ENCODE results near the gene KIRREL3. TPM values are rescaled to one million over a fixed set of nuclear protein-coding genes. Genes with fewer than 3 reads are reported as not detected.

KIRREL3 gene
- total and polyA plus RNA-seq, 9 of the 15 experiments (the other 6 are each of a cell fraction or from before 2014, with no cell fraction given): 0.04 to 0.10 TPM; not detected in 7

DNA sequence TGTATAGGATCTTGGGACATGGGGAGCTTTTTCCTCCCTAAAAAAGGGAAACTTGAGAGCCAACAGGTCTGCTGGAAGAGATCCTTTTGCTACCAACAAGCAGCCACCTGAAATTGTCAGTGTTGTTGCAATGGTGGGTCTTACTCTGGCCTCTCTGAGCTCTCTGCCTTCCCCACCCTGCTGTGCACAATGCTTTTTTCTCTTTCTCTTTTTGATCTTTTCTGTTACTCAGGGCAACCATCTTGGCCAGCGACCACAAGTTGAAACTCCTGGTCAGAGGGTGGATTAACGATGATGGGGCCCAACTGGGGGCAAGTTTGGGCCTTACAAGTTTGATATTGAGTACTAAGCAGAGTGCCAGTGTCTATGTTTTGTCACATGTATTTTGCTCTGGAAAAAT lies 155.8 kb downstream of the KIRREL3 start:
- Histone ChIP-seq H3K79me2 (ENCODE audit: control insufficient read depth, insufficient read depth, low read length) (no peaks in the 10 kb centered on the region), H3K9me3 (replicated peaks; ENCODE audit: control insufficient read depth, insufficient read depth, low read depth, low read length) (no peaks in the 10 kb centered on the region), H2AFZ (ENCODE audit: low read depth, low read length) (no peak overlapping the region), H3K27ac (ENCODE audit: extremely low read depth, low read depth, low read length) (no peak overlapping the region), H3K36me3 (ENCODE audit: control insufficient read depth, insufficient read depth, low read length) (no peaks in the 10 kb centered on the region), H3K27me3 (ENCODE audit: control insufficient read depth in 2 of 2, insufficient read depth in 2 of 2, low read length in 2 of 2) (no peaks in the 10 kb centered on the region), H3K9ac (ENCODE audit: insufficient read depth in 1 of 2, low read depth in 2 of 2, low read length in 2 of 2) (no peak overlapping the region), H4K20me1 (replicated peaks; ENCODE audit: control insufficient read depth, insufficient read depth, low read length) (no peaks in the 10 kb centered on the region), H3K4me3 (no peak overlapping the region), H3K4me1 (replicated peaks in 1 of 2; ENCODE audit: control insufficient read depth in 2 of 2, insufficient read depth in 2 of 2, low read length in 2 of 2) (no peaks in the 10 kb centered on the region), H3K9me1 (ENCODE audit: control insufficient read depth, insufficient read depth, low read length) (no peaks in the 10 kb centered on the region), H3K4me2 (ENCODE audit: insufficient read depth, low read length) (no peak overlapping the region)
- ChIA-PET POLR2A (no interaction called here), CTCF (ENCODE audit: low intra/inter-chr PET ratio) (no interaction called here)
- intact Hi-C loops (cut with micrococcal nuclease): no loop called here
- no TSS peak for BruUV-seq (replicated peaks)
- ATAC-seq (no peak), DNase-seq (ENCODE audit: extremely low read depth in 1 of 4, low spot score in 3 of 4) (no peak), FAIRE-seq (no peak)
- TF ChIP-seq, protein P1, sequence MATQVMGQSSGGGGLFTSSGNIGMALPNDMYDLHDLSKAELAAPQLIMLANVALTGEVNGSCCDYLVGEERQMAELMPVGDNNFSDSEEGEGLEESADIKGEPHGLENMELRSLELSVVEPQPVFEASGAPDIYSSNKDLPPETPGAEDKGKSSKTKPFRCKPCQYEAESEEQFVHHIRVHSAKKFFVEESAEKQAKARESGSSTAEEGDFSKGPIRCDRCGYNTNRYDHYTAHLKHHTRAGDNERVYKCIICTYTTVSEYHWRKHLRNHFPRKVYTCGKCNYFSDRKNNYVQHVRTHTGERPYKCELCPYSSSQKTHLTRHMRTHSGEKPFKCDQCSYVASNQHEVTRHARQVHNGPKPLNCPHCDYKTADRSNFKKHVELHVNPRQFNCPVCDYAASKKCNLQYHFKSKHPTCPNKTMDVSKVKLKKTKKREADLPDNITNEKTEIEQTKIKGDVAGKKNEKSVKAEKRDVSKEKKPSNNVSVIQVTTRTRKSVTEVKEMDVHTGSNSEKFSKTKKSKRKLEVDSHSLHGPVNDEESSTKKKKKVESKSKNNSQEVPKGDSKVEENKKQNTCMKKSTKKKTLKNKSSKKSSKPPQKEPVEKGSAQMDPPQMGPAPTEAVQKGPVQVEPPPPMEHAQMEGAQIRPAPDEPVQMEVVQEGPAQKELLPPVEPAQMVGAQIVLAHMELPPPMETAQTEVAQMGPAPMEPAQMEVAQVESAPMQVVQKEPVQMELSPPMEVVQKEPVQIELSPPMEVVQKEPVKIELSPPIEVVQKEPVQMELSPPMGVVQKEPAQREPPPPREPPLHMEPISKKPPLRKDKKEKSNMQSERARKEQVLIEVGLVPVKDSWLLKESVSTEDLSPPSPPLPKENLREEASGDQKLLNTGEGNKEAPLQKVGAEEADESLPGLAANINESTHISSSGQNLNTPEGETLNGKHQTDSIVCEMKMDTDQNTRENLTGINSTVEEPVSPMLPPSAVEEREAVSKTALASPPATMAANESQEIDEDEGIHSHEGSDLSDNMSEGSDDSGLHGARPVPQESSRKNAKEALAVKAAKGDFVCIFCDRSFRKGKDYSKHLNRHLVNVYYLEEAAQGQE (IDR thresholded peaks at IDR 0.05; ENCODE audit: borderline replicate concordance): no peak
- TF ChIP-seq, protein P1 (CRISPR knock-in tag; IDR thresholded peaks at IDR 0.05; ENCODE audit: low read depth): no peak
- TF ChIP-seq STAT5B (CRISPR knock-in tag; IDR thresholded peaks at IDR 0.05): no peak
- TF ChIP-seq RBM39 (optimal IDR thresholded peaks at IDR 0.05; ENCODE audit: low read depth, low read length): no peak
- TF ChIP-seq NR4A1 (CRISPR knock-in tag; IDR thresholded peaks at IDR 0.05): no peak
- no peak for TF ChIP-seq NR4A1 (tag; IDR thresholded peaks at IDR 0.05)
- no peak for TF ChIP-seq TSC22D4 (tag; IDR thresholded peaks at IDR 0.05)
- in situ Hi-C loops (cut with MboI): no loop called here
- WGBS (ENCODE audit: insufficient coverage, low coverage, missing lambda C conversion rate): 0% methylated on average over 2 of the region's 2 CpGs

Measured in K562 (cell line).